Mesothelial cell of epicardium (in vitro differentiated cells): Measurements from ENCODE around the gene ITPR2. TPM values are rescaled to one million over a fixed set of nuclear protein-coding genes. Genes with fewer than 3 reads are reported as not detected.
"Not testable (repeated sequence)": the region's sequence is repeated elsewhere in the genome, so short reads cannot be mapped to it uniquely, and the experiment has no call there.

Experiments used
- DNase-seq, 2 experiments: peaks; one replicate each; pipeline ENCODE4 v3.0.0; 2021; ENCODE audit warnings: low spot score in 2 of 2; ENCODE audit not compliant: unreplicated experiment in 2 of 2
- H3K27ac Mint-ChIP-seq: 2 replicates; pipeline ENCODE4 v1.8.0; 2021; ENCODE audit warnings: mixed read lengths
- H3K27me3 Mint-ChIP-seq: 2 replicates; pipeline ENCODE4 v1.8.0; 2021; ENCODE audit warnings: low read depth, mixed read lengths
- H3K36me3 Mint-ChIP-seq: 2 replicates; pipeline ENCODE4 v1.8.0; 2021; ENCODE audit warnings: mixed read lengths
- H3K4me1 Mint-ChIP-seq: 2 replicates; pipeline ENCODE4 v1.8.0; 2021; ENCODE audit warnings: mixed read lengths
- H3K4me3 Mint-ChIP-seq: 2 replicates; pipeline ENCODE4 v1.8.0; 2021; ENCODE audit warnings: mild to moderate bottlenecking, moderate library complexity, mixed read lengths
- H3K9me3 Mint-ChIP-seq: 2 replicates; pipeline ENCODE4 v1.8.0; 2021; ENCODE audit warnings: mixed read lengths
- total RNA-seq: library from RNA; stranded (reverse); gene quantifications from 3 replicates; pipeline ENCODE4 v1.2.1, GENCODE V29; 2021
- TF ChIP-seq, protein P1 (sequence below): fragments of 200-600 bp; sonication (generic); IDR thresholded peaks from one replicate; pipeline ENCODE4 v1.5.0; 2021; ENCODE audit warnings: antibody characterized with exemption; ENCODE audit not compliant: unreplicated experiment

ITPR2 gene
- total RNA-seq, 1 donor from 2014 or later, result 62.3 TPM

DNA sequence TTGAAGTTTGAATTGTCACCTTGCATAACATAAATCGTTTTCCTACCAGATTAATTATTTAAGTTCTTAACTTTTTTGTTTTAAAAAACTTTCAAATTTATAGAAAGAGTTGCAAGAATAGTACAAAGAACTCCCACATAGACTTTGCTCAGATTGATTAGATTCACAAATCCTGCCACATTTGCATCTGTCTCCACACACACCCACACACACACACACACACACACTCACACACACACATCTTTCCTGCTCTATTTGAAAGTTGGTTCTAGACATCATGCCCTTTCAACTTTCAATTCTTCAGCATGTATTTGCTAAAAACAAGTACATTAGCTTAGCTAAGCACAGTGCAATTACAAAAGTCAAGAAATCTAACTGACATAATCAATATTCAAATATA is 184.0 kb downstream of the ITPR2 start:
- H3K36me3 Mint-ChIP-seq, result peaks cover 46% of the 10 kb centered on the region
- DNase-seq, result no peak
- H3K9me3 Mint-ChIP-seq, result peaks cover 19% of the 10 kb centered on the region

DNA sequence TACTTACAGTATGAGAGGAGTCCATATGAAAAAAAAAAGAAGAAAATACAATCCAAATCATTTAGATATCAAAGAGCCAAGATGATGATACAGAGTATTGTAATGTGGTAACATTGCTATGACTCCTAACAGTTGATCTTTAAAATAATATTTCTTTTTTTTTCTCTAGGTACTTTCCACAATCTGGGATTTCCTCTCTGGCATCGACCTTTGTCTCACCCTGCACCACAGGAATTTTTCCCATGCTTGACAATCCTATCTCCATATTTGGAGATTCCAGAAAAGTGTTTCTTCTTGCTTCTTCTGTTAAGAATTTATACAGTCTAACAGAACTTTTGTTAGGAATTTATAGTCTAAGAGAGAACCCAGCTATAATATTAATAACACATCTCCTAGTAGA is 184.4 kb downstream of the ITPR2 start:
- H3K27ac Mint-ChIP-seq, result peak overlapping the region; percentile 95
- TF ChIP-seq, protein P1, sequence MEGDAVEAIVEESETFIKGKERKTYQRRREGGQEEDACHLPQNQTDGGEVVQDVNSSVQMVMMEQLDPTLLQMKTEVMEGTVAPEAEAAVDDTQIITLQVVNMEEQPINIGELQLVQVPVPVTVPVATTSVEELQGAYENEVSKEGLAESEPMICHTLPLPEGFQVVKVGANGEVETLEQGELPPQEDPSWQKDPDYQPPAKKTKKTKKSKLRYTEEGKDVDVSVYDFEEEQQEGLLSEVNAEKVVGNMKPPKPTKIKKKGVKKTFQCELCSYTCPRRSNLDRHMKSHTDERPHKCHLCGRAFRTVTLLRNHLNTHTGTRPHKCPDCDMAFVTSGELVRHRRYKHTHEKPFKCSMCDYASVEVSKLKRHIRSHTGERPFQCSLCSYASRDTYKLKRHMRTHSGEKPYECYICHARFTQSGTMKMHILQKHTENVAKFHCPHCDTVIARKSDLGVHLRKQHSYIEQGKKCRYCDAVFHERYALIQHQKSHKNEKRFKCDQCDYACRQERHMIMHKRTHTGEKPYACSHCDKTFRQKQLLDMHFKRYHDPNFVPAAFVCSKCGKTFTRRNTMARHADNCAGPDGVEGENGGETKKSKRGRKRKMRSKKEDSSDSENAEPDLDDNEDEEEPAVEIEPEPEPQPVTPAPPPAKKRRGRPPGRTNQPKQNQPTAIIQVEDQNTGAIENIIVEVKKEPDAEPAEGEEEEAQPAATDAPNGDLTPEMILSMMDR, result no peak
- peaks cover 29% of the 10 kb centered on the region for H3K4me1 Mint-ChIP-seq
- no peak for DNase-seq
- no peak overlapping the region for H3K4me3 Mint-ChIP-seq
- H3K36me3 Mint-ChIP-seq, result peaks cover 46% of the 10 kb centered on the region
- peaks cover 21% of the 10 kb centered on the region for H3K9me3 Mint-ChIP-seq
- no peaks in the 10 kb centered on the region for H3K27me3 Mint-ChIP-seq

More for the DNA sequence above, 184.0 kb downstream of the ITPR2 start:
- Mint-ChIP-seq H3K27me3 (no peaks in the 10 kb centered on the region), H3K27ac (peak overlapping the region; percentile 95), H3K4me1 (peaks cover 29% of the 10 kb centered on the region), H3K4me3 (no peak overlapping the region)
- TF ChIP-seq, protein P1, result no peak

DNA sequence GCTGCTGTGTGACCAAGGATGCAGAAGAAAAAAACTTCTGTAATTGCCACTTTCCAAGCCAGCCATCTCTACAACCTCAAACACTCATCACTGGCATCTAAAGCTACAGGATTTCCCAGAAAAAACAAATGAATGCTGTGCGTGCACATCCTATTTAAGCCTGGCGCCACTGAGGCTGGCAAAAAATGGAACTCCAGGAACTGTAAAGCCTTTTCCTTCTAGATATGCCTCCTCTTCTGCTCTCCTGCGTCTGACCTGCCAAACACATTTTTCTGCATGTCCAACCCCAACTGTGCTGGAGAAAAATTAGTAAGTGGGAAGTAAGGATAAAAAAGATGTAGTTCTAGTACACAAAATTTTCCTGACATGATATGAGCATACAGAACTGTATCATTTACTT is 184.9 kb downstream of the ITPR2 start:
- peaks cover 51% of the 10 kb centered on the region for H3K36me3 Mint-ChIP-seq
- no peaks in the 10 kb centered on the region for H3K27me3 Mint-ChIP-seq
- H3K27ac Mint-ChIP-seq, result peak overlapping the region; percentile 95

DNA sequence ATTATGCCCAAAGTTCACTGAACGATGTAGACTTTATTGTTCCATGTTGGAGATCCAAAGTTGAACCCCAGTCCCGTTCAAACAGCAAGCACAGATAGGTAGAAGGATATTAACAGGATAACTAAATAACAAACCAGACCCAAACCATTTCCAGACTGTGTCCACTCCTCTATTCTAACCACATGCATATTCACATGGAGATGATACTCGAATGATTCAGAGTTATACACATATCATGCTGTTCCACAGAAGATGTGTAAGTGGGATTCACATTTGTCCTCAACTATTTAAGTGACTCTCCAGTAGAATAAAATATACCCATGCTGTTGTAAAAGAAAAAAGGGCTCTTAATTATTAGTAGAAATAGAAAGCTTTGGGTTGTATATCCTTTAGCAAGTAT is 185.9 kb downstream of the ITPR2 start:
- Mint-ChIP-seq H3K27ac (peak overlapping the region; percentile 1), H3K36me3 (peaks cover 42% of the 10 kb centered on the region), H3K4me3 (no peak overlapping the region), H3K9me3 (peaks cover 23% of the 10 kb centered on the region), H3K4me1 (peaks cover 29% of the 10 kb centered on the region), H3K27me3 (no peaks in the 10 kb centered on the region)
- TF ChIP-seq, protein P1, result no peak
- DNase-seq, result no peak

More for the DNA sequence above, 184.9 kb downstream of the ITPR2 start:
- no peak for DNase-seq
- H3K9me3 Mint-ChIP-seq, result peaks cover 23% of the 10 kb centered on the region
- TF ChIP-seq, protein P1, result no peak
- peaks cover 29% of the 10 kb centered on the region for H3K4me1 Mint-ChIP-seq
- H3K4me3 Mint-ChIP-seq, result no peak overlapping the region

DNA sequence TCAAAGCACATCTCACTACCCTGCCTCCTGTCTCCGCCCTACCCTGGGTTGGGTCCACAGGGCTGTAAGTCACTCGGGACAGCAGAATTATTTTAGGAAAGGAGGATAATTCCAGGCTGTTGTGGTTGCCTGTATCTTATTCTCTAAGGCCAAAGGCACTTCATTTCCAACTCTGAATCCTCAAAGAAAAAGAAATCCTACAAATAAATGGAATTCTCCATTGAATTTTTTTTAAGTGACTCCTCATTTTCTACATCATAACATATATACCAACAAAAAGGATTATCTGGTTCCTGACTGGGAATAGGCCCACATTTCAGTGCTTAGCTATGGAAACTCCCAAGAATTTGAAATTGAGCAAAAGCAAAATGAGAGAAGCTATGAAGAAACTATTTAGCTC is 186.4 kb downstream of the ITPR2 start:
- H3K36me3 Mint-ChIP-seq, result peaks cover 36% of the 10 kb centered on the region
- DNase-seq, result no peak
- no peaks in the 10 kb centered on the region for H3K27me3 Mint-ChIP-seq
- peaks cover 30% of the 10 kb centered on the region for H3K4me1 Mint-ChIP-seq
- H3K9me3 Mint-ChIP-seq, result peaks cover 17% of the 10 kb centered on the region
- H3K4me3 Mint-ChIP-seq, result no peak overlapping the region
- TF ChIP-seq, protein P1, result no peak
- peak overlapping the region; percentile 26 for H3K27ac Mint-ChIP-seq

DNA sequence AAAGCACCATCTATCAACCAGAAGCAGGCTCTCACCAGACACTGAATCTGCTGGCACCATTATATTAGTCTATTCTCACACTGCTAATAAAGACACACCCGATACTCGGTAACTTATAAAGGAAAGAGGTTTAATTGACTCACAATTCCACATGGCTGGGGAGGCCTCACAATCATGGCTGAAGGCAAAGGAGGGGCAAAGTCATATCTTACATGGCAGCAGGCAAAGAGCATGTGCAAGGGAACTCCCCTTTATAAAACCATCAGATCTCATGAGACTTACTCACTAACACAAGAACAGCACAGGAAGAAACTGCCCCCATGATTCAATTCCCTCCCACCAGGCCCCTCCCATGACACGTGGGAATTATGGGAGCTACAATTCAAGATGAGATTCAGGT is 188.6 kb downstream of the ITPR2 start:
- not testable (repeated sequence) for H3K27me3 Mint-ChIP-seq, H3K9me3 Mint-ChIP-seq, H3K27ac Mint-ChIP-seq, H3K4me3 Mint-ChIP-seq, DNase-seq
- peaks cover 35% of the 10 kb centered on the region for H3K4me1 Mint-ChIP-seq
- peaks cover 24% of the 10 kb centered on the region for H3K36me3 Mint-ChIP-seq
